ENCODE data around the gene SATB2.

DNA sequence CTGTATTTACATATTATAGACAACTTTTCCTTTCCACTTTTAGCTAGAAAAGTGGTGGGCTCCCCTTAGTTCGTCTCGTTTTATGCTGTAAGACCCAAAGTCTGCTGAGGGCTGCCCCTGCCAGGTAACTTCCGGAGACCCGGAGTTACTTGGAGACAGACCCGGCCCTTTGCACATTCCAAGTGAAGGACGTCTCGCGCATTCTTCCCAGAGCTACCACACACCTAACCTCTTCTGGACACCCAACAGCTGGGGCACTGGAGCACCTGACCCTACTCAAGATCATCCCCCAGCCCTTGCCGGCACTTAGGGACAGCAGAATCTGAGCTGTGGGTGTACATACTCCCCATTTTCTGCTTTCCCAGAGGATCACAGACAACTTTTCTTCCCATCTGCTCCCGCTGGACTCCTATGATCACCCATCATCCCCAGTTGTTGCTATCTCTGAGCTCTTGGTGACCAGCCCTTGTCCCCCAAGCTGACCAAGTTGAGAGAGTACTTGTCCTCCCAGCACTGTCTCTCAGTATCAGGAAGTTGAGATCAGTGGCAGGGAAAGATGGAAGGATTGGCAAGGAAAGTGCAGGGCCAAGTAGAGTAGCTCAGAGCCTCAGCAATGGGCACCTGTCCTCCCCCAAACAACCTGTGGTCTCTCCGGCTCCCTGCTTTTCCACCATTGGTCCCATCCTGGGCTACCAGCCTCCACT, 8.4 kb upstream of the SATB2 start:
- TF ChIP-seq, protein P1, sequence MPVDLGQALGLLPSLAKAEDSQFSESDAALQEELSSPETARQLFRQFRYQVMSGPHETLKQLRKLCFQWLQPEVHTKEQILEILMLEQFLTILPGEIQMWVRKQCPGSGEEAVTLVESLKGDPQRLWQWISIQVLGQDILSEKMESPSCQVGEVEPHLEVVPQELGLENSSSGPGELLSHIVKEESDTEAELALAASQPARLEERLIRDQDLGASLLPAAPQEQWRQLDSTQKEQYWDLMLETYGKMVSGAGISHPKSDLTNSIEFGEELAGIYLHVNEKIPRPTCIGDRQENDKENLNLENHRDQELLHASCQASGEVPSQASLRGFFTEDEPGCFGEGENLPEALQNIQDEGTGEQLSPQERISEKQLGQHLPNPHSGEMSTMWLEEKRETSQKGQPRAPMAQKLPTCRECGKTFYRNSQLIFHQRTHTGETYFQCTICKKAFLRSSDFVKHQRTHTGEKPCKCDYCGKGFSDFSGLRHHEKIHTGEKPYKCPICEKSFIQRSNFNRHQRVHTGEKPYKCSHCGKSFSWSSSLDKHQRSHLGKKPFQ (tag by site-specific recombination; IDR thresholded peaks at IDR 0.05) = no peak
- TF ChIP-seq ZNF274 (IDR thresholded peaks at IDR 0.05; ENCODE audit: low read length) = no peak
- no peak for TF ChIP-seq ZNF274 (tag by site-specific recombination; IDR thresholded peaks at IDR 0.05; ENCODE audit: borderline replicate concordance)
- TF ChIP-seq, protein P2, sequence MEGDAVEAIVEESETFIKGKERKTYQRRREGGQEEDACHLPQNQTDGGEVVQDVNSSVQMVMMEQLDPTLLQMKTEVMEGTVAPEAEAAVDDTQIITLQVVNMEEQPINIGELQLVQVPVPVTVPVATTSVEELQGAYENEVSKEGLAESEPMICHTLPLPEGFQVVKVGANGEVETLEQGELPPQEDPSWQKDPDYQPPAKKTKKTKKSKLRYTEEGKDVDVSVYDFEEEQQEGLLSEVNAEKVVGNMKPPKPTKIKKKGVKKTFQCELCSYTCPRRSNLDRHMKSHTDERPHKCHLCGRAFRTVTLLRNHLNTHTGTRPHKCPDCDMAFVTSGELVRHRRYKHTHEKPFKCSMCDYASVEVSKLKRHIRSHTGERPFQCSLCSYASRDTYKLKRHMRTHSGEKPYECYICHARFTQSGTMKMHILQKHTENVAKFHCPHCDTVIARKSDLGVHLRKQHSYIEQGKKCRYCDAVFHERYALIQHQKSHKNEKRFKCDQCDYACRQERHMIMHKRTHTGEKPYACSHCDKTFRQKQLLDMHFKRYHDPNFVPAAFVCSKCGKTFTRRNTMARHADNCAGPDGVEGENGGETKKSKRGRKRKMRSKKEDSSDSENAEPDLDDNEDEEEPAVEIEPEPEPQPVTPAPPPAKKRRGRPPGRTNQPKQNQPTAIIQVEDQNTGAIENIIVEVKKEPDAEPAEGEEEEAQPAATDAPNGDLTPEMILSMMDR (tag by site-specific recombination; IDR thresholded peaks at IDR 0.05) = no peak
- no peak for TF ChIP-seq HOXC10 (CRISPR knock-in tag; IDR thresholded peaks at IDR 0.05)
- TF ChIP-seq ZNF146 (tag by site-specific recombination; IDR thresholded peaks at IDR 0.05) = no peak
- TF ChIP-seq ZNF19 (tag by site-specific recombination; IDR thresholded peaks at IDR 0.05; ENCODE audit: low read depth) = no peak
- no peak for TF ChIP-seq GFI1B (tag by site-specific recombination; IDR thresholded peaks at IDR 0.05)
- no peak for TF ChIP-seq KLF10 (tag by site-specific recombination; IDR thresholded peaks at IDR 0.05)
- TF ChIP-seq ZNF324 (tag by site-specific recombination; IDR thresholded peaks at IDR 0.05) = no peak
- TF ChIP-seq, protein P3, sequence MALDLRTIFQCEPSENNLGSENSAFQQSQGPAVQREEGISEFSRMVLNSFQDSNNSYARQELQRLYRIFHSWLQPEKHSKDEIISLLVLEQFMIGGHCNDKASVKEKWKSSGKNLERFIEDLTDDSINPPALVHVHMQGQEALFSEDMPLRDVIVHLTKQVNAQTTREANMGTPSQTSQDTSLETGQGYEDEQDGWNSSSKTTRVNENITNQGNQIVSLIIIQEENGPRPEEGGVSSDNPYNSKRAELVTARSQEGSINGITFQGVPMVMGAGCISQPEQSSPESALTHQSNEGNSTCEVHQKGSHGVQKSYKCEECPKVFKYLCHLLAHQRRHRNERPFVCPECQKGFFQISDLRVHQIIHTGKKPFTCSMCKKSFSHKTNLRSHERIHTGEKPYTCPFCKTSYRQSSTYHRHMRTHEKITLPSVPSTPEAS (tag by site-specific recombination; IDR thresholded peaks at IDR 0.05) = no peak
- no peak for TF ChIP-seq ZNF776 (tag by site-specific recombination; IDR thresholded peaks at IDR 0.05; ENCODE audit: borderline replicate concordance)
- TF ChIP-seq ZNF561 (tag by site-specific recombination; IDR thresholded peaks at IDR 0.05; ENCODE audit: borderline replicate concordance) = no peak
- TF ChIP-seq ZFHX2 (tag by site-specific recombination; conservative IDR thresholded peaks at IDR 0.05) = no peak

Data from HEK293 (cell line).